GM23338 (cell line): Measurements from ENCODE around the gene FGF2. TPM values are rescaled to one million over a fixed set of nuclear protein-coding genes. Genes with fewer than 3 reads are reported as not detected.

Experiments
- ATAC-seq: fragments of 200-7000 bp; cut with Tn5 transposase; 3 replicates; pipeline ENCODE4 v1.9.1; 2020
- DNase-seq: peaks from one replicate; pipeline ENCODE4 v3.0.0-alpha.2; 2015; ENCODE audit warnings: low spot score
- H2AFZ ChIP-seq: fragments of 200-600 bp; sonication (generic); 2 replicates; pipeline ENCODE4 v1.8.0; 2016; ENCODE audit warnings: antibody characterized with exemption, mild to moderate bottlenecking, moderate library complexity
- H3F3A ChIP-seq: fragments of 200-600 bp; sonication (generic); replicated peaks from 2 replicates; pipeline ENCODE4 v1.8.0; 2017; ENCODE audit warnings: antibody characterized with exemption, mixed run types, low read depth
- H3K27ac ChIP-seq: fragments of 200-600 bp; sonication (generic); 2 replicates; pipeline ENCODE4 v1.6.1; 2016; ENCODE audit warnings: low read depth
- H3K27me3 ChIP-seq: fragments of 200-600 bp; sonication (generic); 2 replicates; pipeline ENCODE4 v1.8.0; 2016; ENCODE audit warnings: mild to moderate bottlenecking, mixed run types, moderate library complexity; ENCODE audit not compliant: insufficient read depth
- H3K36me3 ChIP-seq: fragments of 200-600 bp; sonication (generic); 2 replicates; pipeline ENCODE4 v1.8.0; 2016; ENCODE audit warnings: mild to moderate bottlenecking; ENCODE audit not compliant: insufficient read depth
- H3K4me1 ChIP-seq: fragments of 200-600 bp; sonication (generic); 2 replicates; pipeline ENCODE4 v1.8.0; 2016; ENCODE audit warnings: mild to moderate bottlenecking, moderate library complexity; ENCODE audit not compliant: insufficient read depth
- H3K4me2 ChIP-seq: fragments of 200-600 bp; sonication (generic); 2 replicates; pipeline ENCODE4 v1.7.1; 2017; ENCODE audit warnings: mixed run types
- H3K4me3 ChIP-seq: fragments of 200-600 bp; sonication (generic); 2 replicates; pipeline ENCODE4 v1.6.1; 2016; ENCODE audit warnings: mixed run types
- H3K79me2 ChIP-seq: fragments of 200-600 bp; sonication (generic); replicated peaks from 2 replicates; pipeline ENCODE4 v1.8.0; 2017; ENCODE audit warnings: mild to moderate bottlenecking; ENCODE audit not compliant: insufficient read depth
- H3K9me2 ChIP-seq: fragments of 200-600 bp; sonication (generic); 2 replicates; pipeline ENCODE4 v1.8.0; 2017; ENCODE audit not compliant: insufficient read depth
- H4K20me1 ChIP-seq: fragments of 200-600 bp; sonication (generic); replicated peaks from 2 replicates; pipeline ENCODE4 v1.8.0; 2017; ENCODE audit warnings: mild to moderate bottlenecking; ENCODE audit not compliant: insufficient read depth
- H3K27ac Mint-ChIP-seq: 2 replicates; pipeline ENCODE4 v1.8.0; 2020; ENCODE audit warnings: inconsistent platforms, mild to moderate bottlenecking, moderate library complexity, mixed read lengths
- H3K27me3 Mint-ChIP-seq: 3 replicates; pipeline ENCODE4 v1.8.0; 2022; ENCODE audit warnings: low read depth, mild to moderate bottlenecking, moderate library complexity, mixed read lengths, inconsistent platforms; ENCODE audit not compliant: insufficient read depth, poor library complexity
- H3K36me3 Mint-ChIP-seq: 3 replicates; pipeline ENCODE4 v1.8.0; 2021; ENCODE audit warnings: low read depth, mild to moderate bottlenecking, inconsistent platforms, moderate library complexity, mixed read lengths
- H3K4me1 Mint-ChIP-seq: 3 replicates; pipeline ENCODE4 v1.8.0; 2020; ENCODE audit warnings: mild to moderate bottlenecking, inconsistent platforms, mixed read lengths
- H3K4me3 Mint-ChIP-seq: 3 replicates; pipeline ENCODE4 v1.8.0; 2021; ENCODE audit warnings: moderate library complexity, mild to moderate bottlenecking, inconsistent platforms, mixed read lengths
- H3K9me3 Mint-ChIP-seq: 3 replicates; pipeline ENCODE4 v1.8.0; 2020; ENCODE audit warnings: moderate library complexity, mild to moderate bottlenecking, inconsistent platforms, mixed read lengths
- CREB1 ChIP-seq: fragments of 250-450 bp; sonication (Bioruptor Pico); IDR thresholded peaks from 2 replicates; pipeline ENCODE4 v1.5.0; 2020; ENCODE audit warnings: low read depth, mild to moderate bottlenecking, moderate library complexity
- CTCF ChIP-seq, 2 experiments: fragments of 200-600 bp in 1 of 2; sonication (generic) in 1 of 2; conservative IDR thresholded peaks; 2 replicates each; pipeline versions ENCODE4 v1.5.1 to v1.6.1; 2016 to 2017; ENCODE audit warnings: antibody characterized with exemption in 2 of 2, low read depth in 2 of 2, mild to moderate bottlenecking in 2 of 2, moderate library complexity in 1 of 2
- ETS1 ChIP-seq: IDR thresholded peaks from 2 replicates; pipeline ENCODE4 v1.6.1; 2016; ENCODE audit warnings: antibody characterized with exemption
- EZH2 ChIP-seq: fragments of 200-600 bp; sonication (generic); IDR thresholded peaks from one replicate; pipeline ENCODE4 v1.8.0; 2017; ENCODE audit warnings: antibody characterized with exemption, mild to moderate bottlenecking, low read depth; ENCODE audit not compliant: unreplicated experiment
- EZH2phosphoT487 ChIP-seq: fragments of 200-600 bp; sonication (generic); IDR thresholded peaks from one replicate; pipeline ENCODE4 v1.8.1; 2018; ENCODE audit warnings: antibody characterized with exemption; ENCODE audit not compliant: unreplicated experiment
- JUNB ChIP-seq: IDR thresholded peaks from one replicate; pipeline ENCODE4 v1.6.1; 2016; ENCODE audit warnings: antibody characterized with exemption; ENCODE audit not compliant: unreplicated experiment
- NANOG ChIP-seq: IDR thresholded peaks from 2 replicates; pipeline ENCODE4 v1.6.1; 2016; ENCODE audit warnings: antibody characterized with exemption, borderline replicate concordance
- POLR2AphosphoS5 ChIP-seq: IDR thresholded peaks from 2 replicates; pipeline ENCODE4 v1.6.1; 2016; ENCODE audit warnings: antibody characterized with exemption, low read depth
- REST ChIP-seq: IDR thresholded peaks from one replicate; pipeline ENCODE4 v1.6.1; 2018; ENCODE audit warnings: antibody characterized with exemption; ENCODE audit not compliant: unreplicated experiment
- STAT1 ChIP-seq: IDR thresholded peaks from one replicate; pipeline ENCODE4 v1.6.1; 2016; ENCODE audit warnings: antibody characterized with exemption; ENCODE audit not compliant: unreplicated experiment
- ZNF114 ChIP-seq: fragments of 250-450 bp; sonication (Bioruptor Pico); IDR thresholded peaks from 2 replicates; pipeline ENCODE4 v1.5.0; 2020; ENCODE audit warnings: mild to moderate bottlenecking, moderate library complexity
- ZNF331 ChIP-seq: fragments of 250-450 bp; sonication (Bioruptor Pico); IDR thresholded peaks from 2 replicates; pipeline ENCODE4 v1.5.0; 2020; ENCODE audit warnings: low read depth, mild to moderate bottlenecking, moderate library complexity
- ZNF462 ChIP-seq: fragments of 250-450 bp; sonication (Bioruptor Pico); IDR thresholded peaks from 2 replicates; pipeline ENCODE4 v1.5.0; 2020; ENCODE audit warnings: mild to moderate bottlenecking, moderate library complexity
- polyA plus RNA-seq: library from polyadenylated mRNA; unstranded; fragments of >200 nt; fragmentation: Nextera tagmentation; extraction: Ambion mirVana; gene quantifications from 2 replicates; pipeline ENCODE4 v1.2.1, GENCODE V29; 2016
- total RNA-seq: library from RNA; depleted of rRNA; stranded (reverse); fragments of >200 nt; shearing (Covaris generic); gene quantifications from 2 replicates; pipeline ENCODE4 v1.2.3, GENCODE V29; 2014

The FGF2 gene
- total and polyA plus RNA-seq, 2 experiments from 2014 or later: 28.3 to 84.4 TPM

- Mint-ChIP-seq H3K4me1 (peaks cover 14% of the 10 kb centered on the region), H3K4me3 (no peak overlapping the region), H3K36me3 (peaks cover 72% of the 10 kb centered on the region), H3K27me3 (peaks cover 2% of the 10 kb centered on the region), H3K9me3 (peaks cover 16% of the 10 kb centered on the region; the same call in 1 of the 3 replicates), H3K27ac (no peak overlapping the region)
- ATAC-seq: no peak
- Histone ChIP-seq H3K79me2 (peaks cover 9% of the 10 kb centered on the region; the same call in 1 of the 2 replicates), H3K4me1 (peaks cover 9% of the 10 kb centered on the region; the same call in 1 of the 2 replicates), H3K4me3 (no peak overlapping the region), H3K36me3 (peaks cover 8% of the 10 kb centered on the region; the same call in 1 of the 2 replicates), H2AFZ (no peak overlapping the region), H3K27ac (no peak overlapping the region), H3F3A (peaks cover 12% of the 10 kb centered on the region; the same call in 1 of the 2 replicates), H3K27me3 (no peaks in the 10 kb centered on the region), H4K20me1 (no peaks in the 10 kb centered on the region), H3K9me2 (no peaks in the 10 kb centered on the region), H3K4me2 (no peak overlapping the region)
- no peak for DNase-seq
- no peak for TF ChIP-seq NANOG
- TF ChIP-seq POLR2AphosphoS5: no peak
- no peak for TF ChIP-seq EZH2phosphoT487
- no peak for TF ChIP-seq ZNF114 (CRISPR knock-in tag)
- TF ChIP-seq ZNF462 (CRISPR knock-in tag): no peak
- no peak for TF ChIP-seq STAT1
- no peak for TF ChIP-seq REST
- TF ChIP-seq ZNF331: no peak
- no peak for TF ChIP-seq EZH2
- no peak for TF ChIP-seq ETS1
- no peak for TF ChIP-seq CREB1 (CRISPR knock-in tag)
- TF ChIP-seq CTCF (conservative IDR thresholded peaks at IDR 0.05; ENCODE audit: low read depth in 2 of 2): no peak
- no peak for TF ChIP-seq JUNB
Measured at GRCh38 chr4:122896270-122896669, 69.6 kb downstream of the FGF2 start.
